HCT116 (cell line): ENCODE data around the gene MARCHF6. TPM values are rescaled to one million over a fixed set of nuclear protein-coding genes. Genes with fewer than 3 reads are reported as not detected.

Source experiments
- ATAC-seq: fragments of 200-7000 bp; cut with Tn5 transposase; 2 replicates; pipeline ENCODE4 v1.9.1; 2020; ENCODE audit warnings: mild to moderate bottlenecking, moderate library complexity
- BruUV-seq: library from RNA; stranded (reverse); fragments of 400-500 nt; replicated peaks from 2 replicates; lab custom pipeline; 2021; lab: Mats Ljungman, UMichigan
- CTCF ChIA-PET: fragments of 300-600 bp; sonication (Branson Sonifier 250); formaldehyde crosslinking; loops from one replicate; lab custom pipeline; 2021; ENCODE audit warnings: antibody characterized with exemption; lab: Charles Lee
- POLR2A ChIA-PET: fragments of 300-600, 350-600 bp; sonication (Branson Sonifier 250); formaldehyde crosslinking; loops from one replicate; lab custom pipeline; 2021; ENCODE audit warnings: antibody characterized with exemption; lab: Charles Lee
- RAD21 ChIA-PET, 2 experiments: fragments of 300-600 bp; sonication (Branson Sonifier 250); formaldehyde crosslinking; loops; one replicate each; lab custom pipeline; 2023; ENCODE audit warnings: low total read pairs in 2 of 2; ENCODE audit not compliant: uncharacterized antibody in 2 of 2, unreplicated experiment in 2 of 2, low non-redundant PET in 1 of 2; lab: Charles Lee
- DNase-seq: peaks from one replicate; pipeline ENCODE4 v3.0.0-alpha.2; 2010; ENCODE audit warnings: low read depth, low spot score
- H2AFZ ChIP-seq: fragments of 200-600 bp; shearing (Covaris generic), sonication (generic); 2 replicates; pipeline ENCODE4 v1.6.1; 2017; ENCODE audit warnings: low read depth, mixed run types, mixed read lengths, antibody characterized with exemption, low read length; ENCODE audit not compliant: poor library complexity, severe bottlenecking
- H3K27ac ChIP-seq: 2 replicates; pipeline ENCODE4 v1.5.1; 2012; ENCODE audit warnings: low read depth, low read length
- H3K27me3 ChIP-seq: fragments of 200-600 bp; sonication (generic); 2 replicates; pipeline ENCODE4 v1.6.1; 2016; ENCODE audit warnings: mixed run types, low read length, mixed read lengths; ENCODE audit not compliant: insufficient read depth
- H3K36me3 ChIP-seq, 2 experiments: fragments of 200-500 bp in 1 of 2; fragments of 200-600 bp in 1 of 2; sonication (Bioruptor generic) in 1 of 2; sonication (generic) in 1 of 2; 2 replicates each; pipeline versions ENCODE4 v1.5.1 to v1.6.1; 2014 to 2016; ENCODE audit warnings: low read length in 2 of 2, inconsistent platforms in 1 of 2, mixed read lengths in 1 of 2, mixed run types in 1 of 2; ENCODE audit not compliant: insufficient read depth in 2 of 2, control insufficient read depth in 1 of 2
- H3K4me1 ChIP-seq, 2 experiments: fragments of 200-600 bp in 1 of 2; sonication (generic) in 1 of 2; 2 replicates each; pipeline versions ENCODE4 v1.5.1 to v1.6.1; 2012 to 2017; ENCODE audit warnings: low read length in 2 of 2, inconsistent platforms in 1 of 2, mild to moderate bottlenecking in 1 of 2, mixed read lengths in 1 of 2, mixed run types in 1 of 2, moderate library complexity in 1 of 2; ENCODE audit not compliant: insufficient read depth in 2 of 2, control insufficient read depth in 1 of 2
- H3K4me2 ChIP-seq: fragments of 200-600 bp; sonication (generic); 2 replicates; pipeline ENCODE4 v1.6.1; 2017; ENCODE audit warnings: mixed run types, low read length, mixed read lengths
- H3K4me3 ChIP-seq, 2 experiments: fragments of 200-600 bp in 1 of 2; sonication (generic) in 1 of 2; replicated peaks in 1 of 2; 2 replicates each; pipeline ENCODE4 v1.5.1; 2011 to 2016; ENCODE audit warnings: low read length in 2 of 2, control low read depth in 1 of 2, low read depth in 1 of 2, mild to moderate bottlenecking in 1 of 2, mixed read lengths in 1 of 2, mixed run types in 1 of 2
- H3K79me2 ChIP-seq: fragments of 200-600 bp; sonication (generic); 2 replicates; pipeline ENCODE4 v1.6.1; 2017; ENCODE audit warnings: mild to moderate bottlenecking, mixed run types, low read length, moderate library complexity, mixed read lengths; ENCODE audit not compliant: insufficient read depth
- H3K9ac ChIP-seq: fragments of 200-600 bp; sonication (generic); 2 replicates; pipeline ENCODE4 v1.6.1; 2016; ENCODE audit warnings: low read length, mixed read lengths
- H3K9me2 ChIP-seq: fragments of 200-600 bp; sonication (generic), shearing (Covaris generic); 2 replicates; pipeline ENCODE4 v1.6.1; 2017; ENCODE audit warnings: mixed run types, mild to moderate bottlenecking, moderate library complexity; ENCODE audit not compliant: insufficient read depth
- H3K9me3 ChIP-seq, 2 experiments: fragments of 200-500 bp in 1 of 2; fragments of 200-600 bp in 1 of 2; sonication (Bioruptor generic) in 1 of 2; sonication (generic) in 1 of 2; 2 replicates each; pipeline ENCODE4 v1.6.1; 2014 to 2017; ENCODE audit warnings: low read length in 2 of 2, mixed read lengths in 2 of 2, inconsistent platforms in 1 of 2, low read depth in 1 of 2, mild to moderate bottlenecking in 1 of 2, mixed run types in 1 of 2, moderate library complexity in 1 of 2; ENCODE audit not compliant: control insufficient read depth in 1 of 2, insufficient read depth in 1 of 2
- H4K20me1 ChIP-seq: fragments of 200-600 bp; sonication (generic), shearing (Covaris generic); 2 replicates; pipeline ENCODE4 v1.6.1; 2017; ENCODE audit warnings: mixed run types, mild to moderate bottlenecking, moderate library complexity; ENCODE audit not compliant: insufficient read depth
- SIN3A ChIP-seq: IDR thresholded peaks from 2 replicates; pipeline ENCODE4 v1.6.1; 2012; ENCODE audit warnings: low read depth
- TCF7L2 ChIP-seq: IDR thresholded peaks from 2 replicates; pipeline ENCODE4 v1.7.0; 2011; ENCODE audit warnings: borderline replicate concordance, inconsistent platforms; ENCODE audit not compliant: insufficient read depth, insufficient read length; ENCODE audit errors: extremely low read depth
- ZFX ChIP-seq: fragments of 450-650 bp; IDR thresholded peaks from 2 replicates; pipeline ENCODE4 v1.6.1; 2017
- ZNF274 ChIP-seq: fragments of 200-500 bp; sonication (Bioruptor generic); IDR thresholded peaks from 2 replicates; pipeline ENCODE4 v1.6.1; 2014; ENCODE audit warnings: mild to moderate bottlenecking, low read depth, low read length, inconsistent platforms
- intact Hi-C: fragments of 100-400 bp; cut with micrococcal nuclease; formaldehyde crosslinking; loops from 2 replicates; pipeline ENCODE4 v1.10.0; 2022
- total RNA-seq: library from RNA; stranded (reverse); gene quantifications from one replicate; pipeline ENCODE4 v1.2.1, GENCODE V29; 2021; ENCODE audit not compliant: unreplicated experiment
- TF ChIP-seq, protein P1 (sequence below): IDR thresholded peaks from 2 replicates; pipeline ENCODE4 v1.6.1; 2011; ENCODE audit warnings: mild to moderate bottlenecking, low read length, moderate library complexity; ENCODE audit not compliant: insufficient replicate concordance; ENCODE audit errors: extremely low read depth
- TF ChIP-seq, protein P2 (sequence below): IDR thresholded peaks from 2 replicates; pipeline ENCODE4 v1.6.1; 2012; ENCODE audit warnings: low read depth

The MARCHF6 gene
- total RNA-seq, 1 experiment from 2014 or later, result 144 TPM

DNA sequence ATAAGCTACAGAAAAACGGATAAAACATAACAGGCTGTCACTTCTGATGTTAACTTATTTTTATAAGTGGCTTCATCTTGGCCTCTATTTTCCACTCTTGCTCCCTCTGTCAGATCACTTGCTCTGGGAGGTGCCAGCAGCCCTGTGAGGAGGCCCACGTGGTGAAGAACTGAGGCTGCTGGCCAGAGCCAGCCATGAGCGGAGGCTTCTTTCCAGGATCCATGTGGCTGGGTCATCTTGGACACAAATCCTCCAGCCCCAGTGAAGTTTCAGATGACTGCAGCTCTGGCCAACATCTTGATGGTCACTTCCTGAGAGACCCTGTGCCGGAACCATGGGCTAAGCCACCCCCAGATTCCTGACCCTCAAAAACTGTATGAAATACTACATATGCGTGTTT, 38.3 kb upstream of the MARCHF6 start:
- no peak overlapping the region for H2AFZ ChIP-seq
- H3K27ac ChIP-seq, result no peak overlapping the region
- POLR2A ChIA-PET, result no interaction called here
- TF ChIP-seq ZNF274 (no peak), SIN3A (no peak)
- TF ChIP-seq, all 23 proteins: peak for 0
- CTCF ChIA-PET, result no interaction called here
- Histone ChIP-seq H3K9me3 (no peaks in the 10 kb centered on the region), H3K79me2 (no peaks in the 10 kb centered on the region), H3K4me2 (no peak overlapping the region), H3K9me2 (no peaks in the 10 kb centered on the region), H4K20me1 (no peaks in the 10 kb centered on the region), H3K4me3 (no peak overlapping the region), H3K27me3 (no peaks in the 10 kb centered on the region), H3K4me1 (peaks cover 13 to 31% of the 10 kb centered on the region in 2 experiments), H3K36me3 (no peaks in the 10 kb centered on the region), H3K9ac (no peak overlapping the region)
- no TSS peak for BruUV-seq
- ATAC-seq (no peak), DNase-seq (no peak)
- RAD21 ChIA-PET, result no interaction called here
- intact Hi-C loops, result no loop called here

DNA sequence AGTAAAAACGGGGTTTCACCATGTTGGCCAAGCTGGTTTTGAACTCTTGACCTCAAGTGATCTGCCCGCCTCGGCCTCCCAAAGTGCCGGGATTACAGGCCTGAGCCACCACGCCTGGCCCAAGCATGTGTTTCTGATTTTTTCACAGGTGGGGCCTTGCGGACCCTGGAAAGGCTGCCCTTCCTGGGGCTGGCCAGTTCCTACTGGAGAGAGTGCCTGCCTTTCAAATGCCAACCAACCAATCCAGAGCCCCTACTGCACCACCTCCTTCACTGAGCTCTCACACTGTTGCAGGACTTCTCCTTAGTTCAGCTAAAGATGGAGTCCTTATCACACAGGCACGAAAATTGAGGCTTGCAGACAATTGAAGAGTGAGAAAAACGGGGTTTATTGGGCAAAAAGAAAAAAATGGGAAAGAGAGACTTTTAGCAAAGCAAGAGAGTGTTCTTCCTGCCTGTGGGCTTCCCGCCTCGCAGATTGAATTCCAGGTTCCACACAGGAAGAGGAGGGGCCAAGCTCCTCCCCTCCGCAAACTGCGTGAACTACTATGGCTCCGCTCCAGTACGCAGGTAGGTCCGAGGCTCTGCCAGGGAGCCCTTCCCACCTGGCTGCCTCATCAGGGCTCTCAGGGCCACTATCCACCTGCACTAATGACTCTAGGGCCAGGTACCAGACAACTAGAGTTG, 37.5 kb upstream of the MARCHF6 start:
- Histone ChIP-seq H3K9ac (no peak overlapping the region), H3K9me3 (no peaks in the 10 kb centered on the region), H3K4me3 (no peak overlapping the region), H3K36me3 (no peaks in the 10 kb centered on the region), H3K4me2 (no peak overlapping the region), H3K9me2 (no peaks in the 10 kb centered on the region), H3K4me1 (peaks cover 5 to 23% of the 10 kb centered on the region in 2 experiments), H3K27me3 (no peaks in the 10 kb centered on the region), H4K20me1 (no peaks in the 10 kb centered on the region), H2AFZ (no peak overlapping the region), H3K79me2 (no peaks in the 10 kb centered on the region), H3K27ac (no peak overlapping the region)
- TF ChIP-seq, protein P1, sequence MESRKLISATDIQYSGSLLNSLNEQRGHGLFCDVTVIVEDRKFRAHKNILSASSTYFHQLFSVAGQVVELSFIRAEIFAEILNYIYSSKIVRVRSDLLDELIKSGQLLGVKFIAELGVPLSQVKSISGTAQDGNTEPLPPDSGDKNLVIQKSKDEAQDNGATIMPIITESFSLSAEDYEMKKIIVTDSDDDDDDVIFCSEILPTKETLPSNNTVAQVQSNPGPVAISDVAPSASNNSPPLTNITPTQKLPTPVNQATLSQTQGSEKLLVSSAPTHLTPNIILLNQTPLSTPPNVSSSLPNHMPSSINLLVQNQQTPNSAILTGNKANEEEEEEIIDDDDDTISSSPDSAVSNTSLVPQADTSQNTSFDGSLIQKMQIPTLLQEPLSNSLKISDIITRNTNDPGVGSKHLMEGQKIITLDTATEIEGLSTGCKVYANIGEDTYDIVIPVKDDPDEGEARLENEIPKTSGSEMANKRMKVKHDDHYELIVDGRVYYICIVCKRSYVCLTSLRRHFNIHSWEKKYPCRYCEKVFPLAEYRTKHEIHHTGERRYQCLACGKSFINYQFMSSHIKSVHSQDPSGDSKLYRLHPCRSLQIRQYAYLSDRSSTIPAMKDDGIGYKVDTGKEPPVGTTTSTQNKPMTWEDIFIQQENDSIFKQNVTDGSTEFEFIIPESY, result no peak
- peak; percentile 11; the same call in 1 of the 2 replicates for TF ChIP-seq ZFX
- TF ChIP-seq ZNF274, result no peak
- no peak for TF ChIP-seq TCF7L2
- TF ChIP-seq, protein P2, sequence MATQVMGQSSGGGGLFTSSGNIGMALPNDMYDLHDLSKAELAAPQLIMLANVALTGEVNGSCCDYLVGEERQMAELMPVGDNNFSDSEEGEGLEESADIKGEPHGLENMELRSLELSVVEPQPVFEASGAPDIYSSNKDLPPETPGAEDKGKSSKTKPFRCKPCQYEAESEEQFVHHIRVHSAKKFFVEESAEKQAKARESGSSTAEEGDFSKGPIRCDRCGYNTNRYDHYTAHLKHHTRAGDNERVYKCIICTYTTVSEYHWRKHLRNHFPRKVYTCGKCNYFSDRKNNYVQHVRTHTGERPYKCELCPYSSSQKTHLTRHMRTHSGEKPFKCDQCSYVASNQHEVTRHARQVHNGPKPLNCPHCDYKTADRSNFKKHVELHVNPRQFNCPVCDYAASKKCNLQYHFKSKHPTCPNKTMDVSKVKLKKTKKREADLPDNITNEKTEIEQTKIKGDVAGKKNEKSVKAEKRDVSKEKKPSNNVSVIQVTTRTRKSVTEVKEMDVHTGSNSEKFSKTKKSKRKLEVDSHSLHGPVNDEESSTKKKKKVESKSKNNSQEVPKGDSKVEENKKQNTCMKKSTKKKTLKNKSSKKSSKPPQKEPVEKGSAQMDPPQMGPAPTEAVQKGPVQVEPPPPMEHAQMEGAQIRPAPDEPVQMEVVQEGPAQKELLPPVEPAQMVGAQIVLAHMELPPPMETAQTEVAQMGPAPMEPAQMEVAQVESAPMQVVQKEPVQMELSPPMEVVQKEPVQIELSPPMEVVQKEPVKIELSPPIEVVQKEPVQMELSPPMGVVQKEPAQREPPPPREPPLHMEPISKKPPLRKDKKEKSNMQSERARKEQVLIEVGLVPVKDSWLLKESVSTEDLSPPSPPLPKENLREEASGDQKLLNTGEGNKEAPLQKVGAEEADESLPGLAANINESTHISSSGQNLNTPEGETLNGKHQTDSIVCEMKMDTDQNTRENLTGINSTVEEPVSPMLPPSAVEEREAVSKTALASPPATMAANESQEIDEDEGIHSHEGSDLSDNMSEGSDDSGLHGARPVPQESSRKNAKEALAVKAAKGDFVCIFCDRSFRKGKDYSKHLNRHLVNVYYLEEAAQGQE, result no peak
- intact Hi-C loops, result no loop called here
- ChIA-PET POLR2A (no interaction called here), RAD21 (no interaction called here), CTCF (no interaction called here)
- no TSS peak for BruUV-seq
- ATAC-seq (peak; percentile 44), DNase-seq (no peak)
